GM10248 (cell line): ENCODE results near the gene PARP2.
"Not testable (repeated sequence)": the region's sequence is repeated elsewhere in the genome, so short reads cannot be mapped to it uniquely, and the experiment has no call there.

ENCODE experiments used
- CTCF ChIA-PET: fragments of 300-600 bp; sonication (Branson Sonifier 250); formaldehyde crosslinking; extraction: SDS; loops from one replicate; lab custom pipeline; 2021; ENCODE audit warnings: antibody characterized with exemption; lab: Yijun Ruan, JAX
- POLR2A ChIA-PET: fragments of 350-650 bp; sonication (Branson Sonifier 250); formaldehyde crosslinking; extraction: SDS; loops from one replicate; lab custom pipeline; 2020; ENCODE audit warnings: antibody characterized with exemption; lab: Yijun Ruan, JAX
- DNase-seq: peaks from one replicate; pipeline ENCODE4 v3.0.0; 2012; ENCODE audit errors: extremely low spot score
- CTCF ChIP-seq: IDR thresholded peaks from 2 replicates; pipeline ENCODE4 v1.5.1; 2012; ENCODE audit warnings: mild to moderate bottlenecking, low read depth; ENCODE audit errors: extremely low read depth, missing control alignments, control extremely low read depth

PARP2 gene

GRCh38 chr14:20350860-20351259 is 7.4 kb downstream of the PARP2 start:
- TF ChIP-seq CTCF: peak; percentile 8
- POLR2A ChIA-PET: no interaction called here
- no peak for DNase-seq
- CTCF ChIA-PET: interaction anchor here (1.6 to 3.8 kb wide), 3 partner anchors 10 to 65 kb away, joined by 3 to 25 read pairs (median 10); no protein-coding TSS in a partner anchor

- POLR2A ChIA-PET: no interaction called here
- CTCF ChIA-PET: interaction anchor here (1.2 to 4.2 kb wide), 4 partner anchors 12 to 254 kb away, joined by 3 to 20 read pairs (median 4); partner anchors contain the start of gene PARP2
- TF ChIP-seq CTCF: no peak
- no peak for DNase-seq
Measured at GRCh38 chr14:20356422-20356821, 13.0 kb downstream of the PARP2 start.

- POLR2A ChIA-PET, CTCF ChIA-PET, DNase-seq: not testable (repeated sequence)
Measured at GRCh38 chr14:20358474-20358873, 15.0 kb downstream of the PARP2 start.

GRCh38 chr14:20365928-20366327 is 22.5 kb downstream of the PARP2 start:
- no peak for DNase-seq
- no peak for TF ChIP-seq CTCF
- ChIA-PET POLR2A (no interaction called here), CTCF (interaction anchor here (1.5 kb wide), 1 partner anchor 12 kb away, joined by 3 read pairs; no protein-coding TSS in a partner anchor)

- DNase-seq: no peak
- POLR2A ChIA-PET: no interaction called here
- no peak for TF ChIP-seq CTCF
- CTCF ChIA-PET: interaction anchor here (2.2 to 5.4 kb wide), 3 partner anchors 18 to 237 kb away, joined by 4 to 18 read pairs (median 5); no protein-coding TSS in a partner anchor
Measured at GRCh38 chr14:20372796-20373195, 29.4 kb downstream of the PARP2 start.

GRCh38 chr14:20375471-20375870 is 32.0 kb downstream of the PARP2 start:
- TF ChIP-seq CTCF: no peak
- DNase-seq: no peak
- ChIA-PET CTCF (interaction anchor here (1.7 to 5.4 kb wide), 5 partner anchors 10 to 86 kb away, joined by 3 to 18 read pairs (median 6); partner anchors contain the start of gene PIP4P1), POLR2A (interaction anchor here (1.5 kb wide), 1 partner anchor 33 kb away, joined by 5 read pairs; the partner anchor contains the start of gene PARP2)

GRCh38 chr14:20376071-20376588 is 32.7 kb downstream of the PARP2 start:
- no peak for TF ChIP-seq CTCF
- DNase-seq: no peak
- ChIA-PET CTCF (interaction anchor here (1.7 to 5.4 kb wide), 4 partner anchors 9 to 39 kb away, joined by 3 to 18 read pairs (median 8); no protein-coding TSS in a partner anchor), POLR2A (interaction anchor here (1.5 kb wide), 1 partner anchor 33 kb away, joined by 5 read pairs; the partner anchor contains the start of gene PARP2)
